Endothelial cell (in vitro differentiated cells): ENCODE results near the gene ALG8. TPM values are rescaled to one million over a fixed set of nuclear protein-coding genes. Genes with fewer than 3 reads are reported as not detected.

Experiments used
- DNase-seq: peaks from one replicate; pipeline ENCODE4 v3.0.0; 2021; ENCODE audit warnings: low spot score
- H3K27ac Mint-ChIP-seq: one replicate; pipeline ENCODE4 v1.8.0; 2021; ENCODE audit warnings: mixed read lengths, inconsistent platforms; ENCODE audit not compliant: unreplicated experiment
- H3K27me3 Mint-ChIP-seq: one replicate; pipeline ENCODE4 v1.8.0; 2021; ENCODE audit warnings: mild to moderate bottlenecking, moderate library complexity, mixed read lengths, inconsistent platforms; ENCODE audit not compliant: unreplicated experiment
- H3K36me3 Mint-ChIP-seq: one replicate; pipeline ENCODE4 v1.8.0; 2021; ENCODE audit warnings: mild to moderate bottlenecking, low read depth, mixed read lengths, inconsistent platforms; ENCODE audit not compliant: unreplicated experiment
- H3K4me1 Mint-ChIP-seq: one replicate; pipeline ENCODE4 v1.8.0; 2021; ENCODE audit warnings: mild to moderate bottlenecking, mixed read lengths, inconsistent platforms; ENCODE audit not compliant: unreplicated experiment
- H3K4me3 Mint-ChIP-seq: one replicate; pipeline ENCODE4 v1.8.0; 2021; ENCODE audit warnings: mild to moderate bottlenecking, mixed read lengths, inconsistent platforms; ENCODE audit not compliant: unreplicated experiment
- H3K9me3 Mint-ChIP-seq: one replicate; pipeline ENCODE4 v1.8.0; 2021; ENCODE audit warnings: mixed read lengths, inconsistent platforms; ENCODE audit not compliant: unreplicated experiment
- total RNA-seq: library from RNA; stranded (reverse); fragmentation: NEBNext Ultra II Directional; extraction: Animal tissue kit (Norgen Biotek cat#: 25700); gene quantifications from one replicate; pipeline ENCODE4 v1.2.1, GENCODE V29; 2021; ENCODE audit not compliant: unreplicated experiment
- TF ChIP-seq, protein P1 (sequence below): fragments of 200-600 bp; sonication (generic); IDR thresholded peaks from one replicate; pipeline ENCODE4 v1.5.0; 2021; ENCODE audit warnings: antibody characterized with exemption; ENCODE audit not compliant: unreplicated experiment

The ALG8 gene
- total RNA-seq, 1 donor from 2014 or later: 31.4 TPM

DNA sequence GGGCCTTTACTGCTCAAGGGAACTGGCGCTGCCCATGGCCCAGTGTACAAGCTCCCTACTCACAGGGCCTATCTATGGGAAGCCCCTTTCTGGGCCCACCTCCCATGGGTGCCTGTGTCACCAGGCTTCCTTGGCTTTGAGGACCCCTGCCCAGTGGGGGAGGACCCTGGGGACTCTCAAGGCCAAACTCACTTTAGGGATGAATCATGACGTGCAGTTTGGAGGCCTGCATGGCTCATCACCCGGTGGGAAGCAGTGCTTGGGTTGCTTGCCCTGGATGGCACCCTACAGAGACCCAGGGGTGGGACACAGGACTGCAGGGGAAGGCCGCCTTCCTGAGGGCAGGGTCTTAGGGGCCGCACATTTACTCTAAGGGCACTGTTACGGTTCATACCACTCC lies 32.5 kb upstream of the ALG8 start:
- Mint-ChIP-seq H3K27ac (no peak overlapping the region), H3K4me1 (peaks cover 13% of the 10 kb centered on the region), H3K4me3 (no peak overlapping the region), H3K9me3 (no peaks in the 10 kb centered on the region), H3K36me3 (peaks cover 48% of the 10 kb centered on the region), H3K27me3 (peaks cover 3% of the 10 kb centered on the region)
- TF ChIP-seq, protein P1, sequence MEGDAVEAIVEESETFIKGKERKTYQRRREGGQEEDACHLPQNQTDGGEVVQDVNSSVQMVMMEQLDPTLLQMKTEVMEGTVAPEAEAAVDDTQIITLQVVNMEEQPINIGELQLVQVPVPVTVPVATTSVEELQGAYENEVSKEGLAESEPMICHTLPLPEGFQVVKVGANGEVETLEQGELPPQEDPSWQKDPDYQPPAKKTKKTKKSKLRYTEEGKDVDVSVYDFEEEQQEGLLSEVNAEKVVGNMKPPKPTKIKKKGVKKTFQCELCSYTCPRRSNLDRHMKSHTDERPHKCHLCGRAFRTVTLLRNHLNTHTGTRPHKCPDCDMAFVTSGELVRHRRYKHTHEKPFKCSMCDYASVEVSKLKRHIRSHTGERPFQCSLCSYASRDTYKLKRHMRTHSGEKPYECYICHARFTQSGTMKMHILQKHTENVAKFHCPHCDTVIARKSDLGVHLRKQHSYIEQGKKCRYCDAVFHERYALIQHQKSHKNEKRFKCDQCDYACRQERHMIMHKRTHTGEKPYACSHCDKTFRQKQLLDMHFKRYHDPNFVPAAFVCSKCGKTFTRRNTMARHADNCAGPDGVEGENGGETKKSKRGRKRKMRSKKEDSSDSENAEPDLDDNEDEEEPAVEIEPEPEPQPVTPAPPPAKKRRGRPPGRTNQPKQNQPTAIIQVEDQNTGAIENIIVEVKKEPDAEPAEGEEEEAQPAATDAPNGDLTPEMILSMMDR: no peak
- DNase-seq: no peak

GRCh38 chr11:78170874-78171549 lies 31.6 kb upstream of the ALG8 start:
- H3K27me3 Mint-ChIP-seq: peaks cover 3% of the 10 kb centered on the region
- peak overlapping the region; percentile 8 for H3K27ac Mint-ChIP-seq
- H3K36me3 Mint-ChIP-seq: peaks cover 38% of the 10 kb centered on the region
- TF ChIP-seq, protein P1: no peak
- peaks cover 13% of the 10 kb centered on the region for H3K4me1 Mint-ChIP-seq
- no peak for DNase-seq
- H3K9me3 Mint-ChIP-seq: no peaks in the 10 kb centered on the region
- H3K4me3 Mint-ChIP-seq: no peak overlapping the region

GRCh38 chr11:78170413-78170812 lies 31.0 kb upstream of the ALG8 start:
- no peak for DNase-seq
- peaks cover 13% of the 10 kb centered on the region for H3K4me1 Mint-ChIP-seq
- H3K36me3 Mint-ChIP-seq: peaks cover 37% of the 10 kb centered on the region
- TF ChIP-seq, protein P1: no peak
- no peaks in the 10 kb centered on the region for H3K9me3 Mint-ChIP-seq
- H3K27ac Mint-ChIP-seq: peak overlapping the region; percentile 8
- H3K27me3 Mint-ChIP-seq: peaks cover 3% of the 10 kb centered on the region
- no peak overlapping the region for H3K4me3 Mint-ChIP-seq

- Mint-ChIP-seq H3K27ac (peak overlapping the region; percentile 74), H3K36me3 (peaks cover 24% of the 10 kb centered on the region), H3K4me3 (peak overlapping the region; percentile 24), H3K4me1 (peaks cover 13% of the 10 kb centered on the region), H3K27me3 (peaks cover 3% of the 10 kb centered on the region), H3K9me3 (no peaks in the 10 kb centered on the region)
- DNase-seq: peak; percentile 19
- TF ChIP-seq, protein P1: no peak
Measured at GRCh38 chr11:78168539-78169477, 29.4 kb upstream of the ALG8 start.
